Rectal smooth muscle tissue (tissue), 1 donor: ENCODE measurements around the gene TRIOBP.

Experiments used
- H3K27ac ChIP-seq: one replicate; pipeline ENCODE4 v1.7.0; 2013; ENCODE audit warnings: low read depth, low read length, inconsistent platforms
- H3K27me3 ChIP-seq: one replicate; pipeline ENCODE4 v1.7.0; 2013; ENCODE audit warnings: low read length; ENCODE audit not compliant: control insufficient read depth, insufficient read depth
- H3K36me3 ChIP-seq: one replicate; pipeline ENCODE4 v1.7.0; 2013; ENCODE audit warnings: low read length; ENCODE audit not compliant: control insufficient read depth, insufficient read depth
- H3K4me1 ChIP-seq: one replicate; pipeline ENCODE4 v1.7.0; 2013; ENCODE audit warnings: low read length; ENCODE audit not compliant: control insufficient read depth, insufficient read depth
- H3K4me3 ChIP-seq: one replicate; pipeline ENCODE4 v1.7.0; 2013; ENCODE audit warnings: low read length
- H3K9ac ChIP-seq: one replicate; pipeline ENCODE4 v1.7.0; 2013; ENCODE audit warnings: low read length

Gene TRIOBP

GRCh38 chr22:37752189-37753087 lies 55.6 kb downstream of the TRIOBP start:
- Histone ChIP-seq H3K27ac (peak overlapping the region; percentile 91), H3K36me3 (peaks cover 17% of the 10 kb centered on the region), H3K27me3 (no peaks in the 10 kb centered on the region), H3K9ac (peak overlapping the region; percentile 66), H3K4me3 (peak overlapping the region; percentile 41), H3K4me1 (peaks cover 42% of the 10 kb centered on the region)

GRCh38 chr22:37753746-37754145 lies 56.9 kb downstream of the TRIOBP start:
- Histone ChIP-seq H3K4me1 (peaks cover 33% of the 10 kb centered on the region), H3K4me3 (no peak overlapping the region), H3K27me3 (no peaks in the 10 kb centered on the region), H3K36me3 (peaks cover 24% of the 10 kb centered on the region), H3K9ac (no peak overlapping the region), H3K27ac (peak overlapping the region; percentile 22)

- Histone ChIP-seq H3K36me3 (peaks cover 39% of the 10 kb centered on the region), H3K4me3 (no peak overlapping the region), H3K4me1 (peaks cover 10% of the 10 kb centered on the region), H3K9ac (no peak overlapping the region), H3K27me3 (no peaks in the 10 kb centered on the region), H3K27ac (no peak overlapping the region)
These were observed 60.8 kb downstream of the TRIOBP start for GRCh38 chr22:37757663-37758062.

- Histone ChIP-seq H3K9ac (no peak overlapping the region), H3K4me3 (no peak overlapping the region), H3K27ac (no peak overlapping the region), H3K36me3 (peaks cover 40% of the 10 kb centered on the region), H3K27me3 (no peaks in the 10 kb centered on the region), H3K4me1 (peaks cover 3% of the 10 kb centered on the region)
These were observed 61.8 kb downstream of the TRIOBP start for GRCh38 chr22:37758694-37759093.

GRCh38 chr22:37759281-37759680 lies 62.4 kb downstream of the TRIOBP start:
- H3K36me3 ChIP-seq: peaks cover 46% of the 10 kb centered on the region
- H3K27ac ChIP-seq: no peak overlapping the region
- no peaks in the 10 kb centered on the region for H3K4me1 ChIP-seq
- no peaks in the 10 kb centered on the region for H3K27me3 ChIP-seq
- H3K9ac ChIP-seq: no peak overlapping the region
- H3K4me3 ChIP-seq: no peak overlapping the region

- Histone ChIP-seq H3K36me3 (peaks cover 38% of the 10 kb centered on the region), H3K4me1 (peaks cover 4% of the 10 kb centered on the region), H3K27me3 (no peaks in the 10 kb centered on the region), H3K27ac (no peak overlapping the region), H3K9ac (no peak overlapping the region), H3K4me3 (no peak overlapping the region)
These were observed 63.3 kb downstream of the TRIOBP start for GRCh38 chr22:37760152-37760551.

- H3K27me3 ChIP-seq: no peaks in the 10 kb centered on the region
- H3K4me3 ChIP-seq: no peak overlapping the region
- H3K27ac ChIP-seq: no peak overlapping the region
- H3K9ac ChIP-seq: no peak overlapping the region
- peaks cover 28% of the 10 kb centered on the region for H3K36me3 ChIP-seq
- peaks cover 4% of the 10 kb centered on the region for H3K4me1 ChIP-seq
These were observed 65.6 kb downstream of the TRIOBP start for GRCh38 chr22:37762389-37762836.

- Histone ChIP-seq H3K4me1 (peaks cover 4% of the 10 kb centered on the region), H3K27ac (no peak overlapping the region), H3K27me3 (no peaks in the 10 kb centered on the region), H3K4me3 (no peak overlapping the region), H3K9ac (no peak overlapping the region), H3K36me3 (peaks cover 28% of the 10 kb centered on the region)
These were observed 66.2 kb downstream of the TRIOBP start for GRCh38 chr22:37763012-37763411.

GRCh38 chr22:37763652-37764051 lies 66.8 kb downstream of the TRIOBP start:
- Histone ChIP-seq H3K4me1 (peaks cover 4% of the 10 kb centered on the region), H3K36me3 (peaks cover 23% of the 10 kb centered on the region), H3K27me3 (no peaks in the 10 kb centered on the region), H3K9ac (no peak overlapping the region), H3K4me3 (no peak overlapping the region), H3K27ac (no peak overlapping the region)

- H3K36me3 ChIP-seq: peaks cover 22% of the 10 kb centered on the region
- H3K27me3 ChIP-seq: no peaks in the 10 kb centered on the region
- H3K4me1 ChIP-seq: peaks cover 4% of the 10 kb centered on the region
- H3K4me3 ChIP-seq: no peak overlapping the region
- peak overlapping the region; percentile 43 for H3K27ac ChIP-seq
- no peak overlapping the region for H3K9ac ChIP-seq
These were observed 67.8 kb downstream of the TRIOBP start for GRCh38 chr22:37764622-37765021.

- H3K27me3 ChIP-seq: no peaks in the 10 kb centered on the region
- peaks cover 18% of the 10 kb centered on the region for H3K36me3 ChIP-seq
- no peak overlapping the region for H3K9ac ChIP-seq
- H3K27ac ChIP-seq: no peak overlapping the region
- H3K4me1 ChIP-seq: peaks cover 4% of the 10 kb centered on the region
- H3K4me3 ChIP-seq: no peak overlapping the region
These were observed 68.7 kb downstream of the TRIOBP start for GRCh38 chr22:37765498-37765897.

- no peak overlapping the region for H3K27ac ChIP-seq
These were observed 69.2 kb downstream of the TRIOBP start for GRCh38 chr22:37765953-37766576.

More at GRCh38 chr22:37765953-37766576, 69.2 kb downstream of the TRIOBP start:
- H3K36me3 ChIP-seq: peaks cover 16% of the 10 kb centered on the region
- H3K9ac ChIP-seq: no peak overlapping the region
- H3K27me3 ChIP-seq: no peaks in the 10 kb centered on the region
- peaks cover 4% of the 10 kb centered on the region for H3K4me1 ChIP-seq
- no peak overlapping the region for H3K4me3 ChIP-seq
